Measurements from ENCODE around the gene VAMP1.
"Not testable (repeated sequence)": the region's sequence is repeated elsewhere in the genome, so short reads cannot be mapped to it uniquely, and the experiment has no call there.

VAMP1 gene

DNA sequence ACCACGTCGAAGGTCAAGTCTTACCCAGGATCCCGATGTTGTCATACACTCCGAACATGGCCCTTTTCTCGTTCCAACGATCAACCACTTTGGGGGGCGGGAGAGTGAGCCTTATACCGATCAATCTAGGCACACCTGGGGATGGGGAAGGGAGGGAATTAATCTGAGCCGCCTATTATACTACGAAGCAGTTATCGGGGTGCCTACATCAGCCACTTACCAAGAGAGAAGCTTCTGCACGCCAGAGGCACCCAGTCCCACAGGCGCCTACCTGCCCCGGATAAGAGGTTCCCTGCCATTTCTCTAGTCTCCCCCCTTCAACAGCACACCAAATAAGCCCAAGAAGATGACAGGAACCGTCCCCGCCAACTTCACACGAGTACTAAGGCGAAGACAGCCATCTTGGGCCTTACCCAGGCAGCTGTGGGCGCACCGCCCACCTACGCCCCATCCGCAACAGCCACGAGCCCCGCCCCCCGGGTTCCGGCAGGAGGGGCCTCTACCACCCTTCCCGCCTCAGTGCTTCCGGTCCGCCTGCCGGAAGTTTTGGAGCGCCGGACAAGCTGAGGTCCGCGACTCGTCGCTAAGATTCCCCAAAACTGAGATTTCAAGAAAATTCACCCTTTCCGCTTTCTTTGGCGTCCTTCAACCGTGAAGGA lies 22.5 kb upstream of the VAMP1 start, which contains the start of gene MRPL51:
Gene MRPL51, minus strand, starts transcription at position 425 of the 659 bp plus-strand sequence. Its CDS starts 126 bp downstream, at position 299.
- Histone ChIP-seq H3K27ac (ENCODE audit: low read length) (no peak within 1 kb of the TSS), H3K27me3 (ENCODE audit: control insufficient read depth, insufficient read depth, low read length) (no peaks in the 10 kb centered on the region), H3K4me1 (ENCODE audit: control insufficient read depth, insufficient read depth, low read length) (peaks cover 2% of the 10 kb centered on the region; the same call in 1 of the 2 replicates), H3K4me3 (ENCODE audit: low read length) (peak within 1 kb of the TSS; percentile 95; the same call in 1 of the 2 replicates), H3K9me3 (ENCODE audit: control insufficient read depth, insufficient read depth, low read length) (no peaks in the 10 kb centered on the region), H3K36me3 (ENCODE audit: control insufficient read depth, insufficient read depth, low read length) (peaks cover 3% of the 10 kb centered on the region; the same call in 1 of the 2 replicates)
- peak; percentile 79 for DNase-seq (ENCODE audit: low read depth, low spot score)
- no CpG with 5 or more reads among the region's 39 CpGs for WGBS (ENCODE audit: insufficient coverage, insufficient read length)

DNA sequence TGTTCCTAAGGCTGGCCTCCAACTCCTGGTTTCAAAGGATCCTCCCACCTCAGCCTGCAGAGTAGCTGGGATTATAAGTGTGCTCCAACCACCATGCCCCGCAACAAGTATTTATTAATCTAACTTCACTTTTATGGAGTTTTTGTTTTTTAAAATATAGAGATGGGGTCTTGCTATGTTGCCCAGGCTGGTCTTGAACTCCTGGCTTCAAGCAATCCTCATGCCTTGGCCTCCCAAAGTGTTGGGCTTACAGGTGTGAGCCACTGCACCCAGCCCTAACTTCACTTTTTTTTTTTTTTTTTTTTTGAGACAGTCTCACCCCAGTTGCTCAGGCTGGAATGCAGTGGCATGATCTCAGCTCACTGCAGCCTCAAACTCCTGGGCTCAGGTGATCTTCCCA lies 20.2 kb upstream of the VAMP1 start:
- WGBS (ENCODE audit: insufficient coverage, insufficient read length): no CpG with 5 or more reads among the region's 1 CpG

DNA sequence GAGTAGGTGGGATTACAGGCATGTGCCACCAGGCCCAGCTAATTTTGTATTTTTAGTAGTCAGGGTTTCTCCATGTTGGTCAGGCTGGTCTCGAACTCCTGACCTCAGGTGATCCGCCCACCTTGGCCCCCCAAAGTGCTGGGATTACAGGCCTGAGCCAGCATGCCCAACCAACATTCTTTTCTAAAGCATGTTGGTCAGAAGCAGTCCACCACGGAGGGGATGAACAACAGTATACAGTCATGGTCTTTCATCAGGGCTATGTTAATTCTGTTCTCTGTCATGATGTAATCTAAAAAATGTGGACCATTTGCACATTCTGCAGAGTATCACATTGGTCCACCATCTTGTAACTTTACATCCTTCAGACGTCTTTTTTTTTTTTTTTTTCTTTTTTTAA lies 19.0 kb upstream of the VAMP1 start:
- DNase-seq (ENCODE audit: low read depth, low spot score): no peak
- Histone ChIP-seq H3K27me3 (ENCODE audit: control insufficient read depth, insufficient read depth, low read length) (no peaks in the 10 kb centered on the region), H3K27ac (ENCODE audit: low read length) (no peak overlapping the region), H3K36me3 (ENCODE audit: control insufficient read depth, insufficient read depth, low read length) (no peaks in the 10 kb centered on the region), H3K4me3 (ENCODE audit: low read length) (no peak overlapping the region), H3K9me3 (ENCODE audit: control insufficient read depth, insufficient read depth, low read length) (no peaks in the 10 kb centered on the region), H3K4me1 (ENCODE audit: control insufficient read depth, insufficient read depth, low read length) (no peaks in the 10 kb centered on the region)
- WGBS (ENCODE audit: insufficient coverage, insufficient read length): no CpG with 5 or more reads among the region's 4 CpGs

More for the DNA sequence above, 20.2 kb upstream of the VAMP1 start:
- not testable (repeated sequence) for H3K9me3 ChIP-seq (ENCODE audit: control insufficient read depth, insufficient read depth, low read length); H3K27ac ChIP-seq (ENCODE audit: low read length); H3K27me3 ChIP-seq (ENCODE audit: control insufficient read depth, insufficient read depth, low read length); H3K4me1 ChIP-seq (ENCODE audit: control insufficient read depth, insufficient read depth, low read length); H3K36me3 ChIP-seq (ENCODE audit: control insufficient read depth, insufficient read depth, low read length); H3K4me3 ChIP-seq (ENCODE audit: low read length); DNase-seq (ENCODE audit: low read depth, low spot score)

DNA sequence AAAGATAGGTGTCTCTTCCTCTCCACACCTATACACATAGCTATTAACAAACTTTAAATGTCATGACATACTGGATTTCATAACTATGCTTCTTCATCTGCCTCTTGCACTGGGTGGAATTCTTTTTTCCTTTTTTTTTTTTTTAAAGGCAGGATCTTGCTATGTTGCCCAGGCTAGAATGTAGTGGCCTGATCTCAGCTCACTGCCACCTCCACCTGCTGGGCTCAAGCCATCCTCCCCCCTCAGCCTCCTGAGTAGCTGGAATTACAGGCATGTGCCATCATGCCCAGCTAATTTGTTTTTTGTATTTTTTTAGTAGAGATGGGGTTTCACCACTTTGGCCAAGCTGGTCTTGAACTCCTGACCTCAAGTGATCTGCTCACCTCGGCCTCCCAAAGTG lies 17.8 kb upstream of the VAMP1 start:
- Histone ChIP-seq H3K4me1 (ENCODE audit: control insufficient read depth, insufficient read depth, low read length) (no peaks in the 10 kb centered on the region), H3K9me3 (ENCODE audit: control insufficient read depth, insufficient read depth, low read length) (no peaks in the 10 kb centered on the region), H3K4me3 (ENCODE audit: low read length) (no peak overlapping the region), H3K36me3 (ENCODE audit: control insufficient read depth, insufficient read depth, low read length) (no peaks in the 10 kb centered on the region), H3K27ac (ENCODE audit: low read length) (no peak overlapping the region), H3K27me3 (ENCODE audit: control insufficient read depth, insufficient read depth, low read length) (no peaks in the 10 kb centered on the region)
- no peak for DNase-seq (ENCODE audit: low read depth, low spot score)
- WGBS (ENCODE audit: insufficient coverage, insufficient read length): no CpG with 5 or more reads among the region's 1 CpG

DNA sequence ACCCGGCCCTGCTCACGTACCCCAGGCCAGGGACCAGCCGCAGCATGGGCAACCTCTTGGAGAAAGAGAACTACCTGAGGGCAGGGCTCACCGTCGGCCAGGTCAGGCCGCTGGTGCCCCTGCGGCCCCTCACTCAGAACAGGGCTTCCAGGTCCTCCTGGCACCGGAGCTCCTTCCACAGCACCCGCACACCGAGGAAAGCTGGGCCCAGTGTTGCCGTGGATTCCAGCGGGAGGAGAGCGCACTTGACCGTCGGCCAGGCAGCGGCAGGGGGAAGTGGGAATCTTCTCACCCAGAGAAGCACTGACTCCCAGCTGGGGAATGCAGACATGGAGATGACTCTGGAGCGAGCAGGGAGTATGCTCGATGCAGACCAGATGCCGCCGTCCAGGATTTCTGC lies 7.9 kb upstream of the VAMP1 start:
- H3K9me3 ChIP-seq (ENCODE audit: control insufficient read depth, insufficient read depth, low read length): no peaks in the 10 kb centered on the region
- no peak overlapping the region for H3K4me3 ChIP-seq (ENCODE audit: low read length)
- no peaks in the 10 kb centered on the region for H3K27me3 ChIP-seq (ENCODE audit: control insufficient read depth, insufficient read depth, low read length)
- H3K4me1 ChIP-seq (ENCODE audit: control insufficient read depth, insufficient read depth, low read length): no peaks in the 10 kb centered on the region
- no peaks in the 10 kb centered on the region for H3K36me3 ChIP-seq (ENCODE audit: control insufficient read depth, insufficient read depth, low read length)
- no peak overlapping the region for H3K27ac ChIP-seq (ENCODE audit: low read length)
- no peak for DNase-seq (ENCODE audit: low read depth, low spot score)
- no CpG with 5 or more reads among the region's 20 CpGs for WGBS (ENCODE audit: insufficient coverage, insufficient read length)

DNA sequence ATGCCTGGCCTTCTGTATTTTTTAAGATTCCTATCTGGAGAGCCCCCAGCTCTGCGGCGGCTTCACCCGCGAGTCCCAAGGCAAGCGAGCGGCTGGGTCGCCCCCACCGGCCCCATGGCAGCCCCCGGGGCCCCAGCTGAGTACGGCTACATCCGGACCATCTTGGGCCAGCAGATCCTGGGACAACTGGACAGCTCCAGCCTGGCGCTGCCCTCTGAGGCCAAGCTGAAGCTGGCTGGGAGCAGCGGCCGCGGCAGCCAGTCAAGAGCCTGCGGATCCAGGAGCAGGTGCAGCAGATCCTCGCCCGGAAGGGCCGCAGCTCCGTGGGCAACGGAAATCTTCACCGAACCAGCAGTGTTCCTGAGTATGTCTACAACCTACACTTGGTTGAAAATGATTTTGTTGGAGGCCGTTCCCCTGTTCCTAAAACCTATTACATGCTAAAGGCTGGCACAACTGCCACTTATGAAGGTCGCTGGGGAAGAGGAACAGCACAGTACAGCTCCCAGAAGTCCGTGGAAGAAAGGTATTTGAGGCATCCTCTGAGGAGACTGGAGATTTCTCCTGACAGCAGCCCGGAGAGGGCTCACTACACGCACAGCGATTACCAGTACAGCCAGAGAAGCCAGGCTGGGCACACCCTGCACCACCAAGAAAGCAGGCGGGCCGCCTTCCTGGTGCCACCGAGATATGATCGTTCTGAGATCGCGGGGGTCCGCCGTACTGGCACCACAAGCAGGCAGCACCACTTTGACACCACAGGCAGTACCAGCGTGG lies 7.3 kb upstream of the VAMP1 start:
- not testable (repeated sequence) for H3K27me3 ChIP-seq (ENCODE audit: control insufficient read depth, insufficient read depth, low read length); H3K4me1 ChIP-seq (ENCODE audit: control insufficient read depth, insufficient read depth, low read length); H3K27ac ChIP-seq (ENCODE audit: low read length); H3K36me3 ChIP-seq (ENCODE audit: control insufficient read depth, insufficient read depth, low read length); H3K9me3 ChIP-seq (ENCODE audit: control insufficient read depth, insufficient read depth, low read length); DNase-seq (ENCODE audit: low read depth, low spot score); H3K4me3 ChIP-seq (ENCODE audit: low read length)
- WGBS (ENCODE audit: insufficient coverage, insufficient read length): no CpG with 5 or more reads among the region's 37 CpGs

DNA sequence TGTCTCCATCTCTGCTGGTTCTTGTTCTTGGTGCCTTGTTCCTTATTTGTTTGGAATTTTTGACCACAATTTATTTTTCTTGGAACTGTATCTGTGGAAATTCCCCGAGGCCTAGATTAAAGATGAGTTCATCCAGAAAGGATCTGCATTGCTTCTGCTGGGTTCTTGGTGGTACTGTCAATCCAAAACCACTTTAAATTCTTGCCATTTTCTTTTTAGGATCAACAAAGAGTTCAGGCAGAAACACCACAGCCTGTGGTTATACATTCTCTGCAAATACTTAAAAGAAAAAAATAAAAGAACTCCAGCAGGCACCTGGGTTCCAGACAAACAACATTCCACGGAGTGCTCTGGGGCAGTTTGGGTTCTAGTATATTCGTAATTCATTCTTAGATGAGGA lies 6.0 kb upstream of the VAMP1 start:
- H3K36me3 ChIP-seq (ENCODE audit: control insufficient read depth, insufficient read depth, low read length): no peaks in the 10 kb centered on the region
- no peak overlapping the region for H3K4me3 ChIP-seq (ENCODE audit: low read length)
- no peaks in the 10 kb centered on the region for H3K27me3 ChIP-seq (ENCODE audit: control insufficient read depth, insufficient read depth, low read length)
- H3K4me1 ChIP-seq (ENCODE audit: control insufficient read depth, insufficient read depth, low read length): no peaks in the 10 kb centered on the region
- no peak for DNase-seq (ENCODE audit: low read depth, low spot score)
- WGBS (ENCODE audit: insufficient coverage, insufficient read length): no CpG with 5 or more reads among the region's 3 CpGs
- H3K9me3 ChIP-seq (ENCODE audit: control insufficient read depth, insufficient read depth, low read length): no peaks in the 10 kb centered on the region
- H3K27ac ChIP-seq (ENCODE audit: low read length): no peak overlapping the region

DNA sequence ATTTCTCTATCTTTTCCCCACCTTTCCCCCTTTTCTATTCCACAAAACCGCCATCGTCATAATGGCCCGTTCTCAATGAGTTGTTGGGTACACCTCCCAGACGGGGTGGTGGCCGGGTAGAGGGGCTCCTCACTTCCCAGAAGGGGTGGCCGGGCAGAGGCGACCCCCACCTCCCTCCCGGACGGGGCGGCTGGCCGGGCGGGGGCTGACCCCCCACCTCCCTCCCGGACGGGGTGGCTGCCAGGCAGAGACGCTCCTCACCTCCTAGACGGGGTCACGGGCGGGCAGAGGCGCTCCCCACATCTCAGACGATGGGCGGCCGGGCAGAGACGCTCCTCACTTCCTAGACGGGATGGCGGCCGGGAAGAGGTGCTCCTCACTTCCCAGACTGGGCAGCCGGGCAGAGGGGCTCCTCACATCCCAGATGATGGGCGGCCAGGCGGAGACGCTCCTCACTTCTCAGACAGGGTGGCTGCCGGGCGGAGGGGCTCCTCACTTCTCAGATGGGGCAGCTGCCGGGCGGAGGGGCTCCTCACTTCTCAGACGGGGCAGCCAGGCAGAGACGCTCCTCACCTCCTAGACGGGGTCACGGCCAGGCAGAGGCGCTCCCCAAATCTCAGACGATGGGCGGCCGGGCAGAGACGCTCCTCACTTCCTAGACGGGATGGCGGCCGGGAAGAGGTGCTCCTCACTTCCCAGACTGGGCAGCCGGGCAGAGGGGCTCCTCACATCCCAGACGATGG lies 4.9 kb upstream of the VAMP1 start:
- not testable (repeated sequence) for H3K27me3 ChIP-seq (ENCODE audit: control insufficient read depth, insufficient read depth, low read length); H3K27ac ChIP-seq (ENCODE audit: low read length); H3K4me3 ChIP-seq (ENCODE audit: low read length); H3K4me1 ChIP-seq (ENCODE audit: control insufficient read depth, insufficient read depth, low read length); H3K36me3 ChIP-seq (ENCODE audit: control insufficient read depth, insufficient read depth, low read length); DNase-seq (ENCODE audit: low read depth, low spot score); H3K9me3 ChIP-seq (ENCODE audit: control insufficient read depth, insufficient read depth, low read length)
- no CpG with 5 or more reads among the region's 48 CpGs for WGBS (ENCODE audit: insufficient coverage, insufficient read length)

DNA sequence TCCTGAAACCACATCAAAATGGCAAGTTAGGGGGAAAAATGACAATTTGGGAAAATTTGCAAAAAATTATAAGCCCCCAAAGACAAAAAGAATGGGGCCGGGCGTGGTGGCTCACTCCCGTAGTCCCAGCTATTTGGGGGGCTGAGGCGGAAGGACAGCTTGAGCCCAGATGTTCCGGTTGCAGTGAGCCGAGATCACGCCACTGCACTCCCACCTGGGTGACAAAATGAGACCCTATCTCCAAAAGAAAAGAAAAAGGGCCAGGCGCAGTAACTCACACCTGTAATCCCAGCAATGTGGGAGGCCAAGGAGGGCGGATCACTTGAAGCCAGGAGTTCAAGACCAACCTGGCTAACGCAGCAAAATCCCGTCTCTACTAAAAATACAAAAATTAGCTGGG lies 2.0 kb upstream of the VAMP1 start:
- Histone ChIP-seq H3K27ac (ENCODE audit: low read length) (no peak overlapping the region), H3K4me3 (ENCODE audit: low read length) (no peak overlapping the region), H3K27me3 (ENCODE audit: control insufficient read depth, insufficient read depth, low read length) (no peaks in the 10 kb centered on the region), H3K36me3 (ENCODE audit: control insufficient read depth, insufficient read depth, low read length) (no peaks in the 10 kb centered on the region), H3K9me3 (ENCODE audit: control insufficient read depth, insufficient read depth, low read length) (no peaks in the 10 kb centered on the region), H3K4me1 (ENCODE audit: control insufficient read depth, insufficient read depth, low read length) (no peaks in the 10 kb centered on the region)
- no CpG with 5 or more reads among the region's 11 CpGs for WGBS (ENCODE audit: insufficient coverage, insufficient read length)
- no peak for DNase-seq (ENCODE audit: low read depth, low spot score)

DNA sequence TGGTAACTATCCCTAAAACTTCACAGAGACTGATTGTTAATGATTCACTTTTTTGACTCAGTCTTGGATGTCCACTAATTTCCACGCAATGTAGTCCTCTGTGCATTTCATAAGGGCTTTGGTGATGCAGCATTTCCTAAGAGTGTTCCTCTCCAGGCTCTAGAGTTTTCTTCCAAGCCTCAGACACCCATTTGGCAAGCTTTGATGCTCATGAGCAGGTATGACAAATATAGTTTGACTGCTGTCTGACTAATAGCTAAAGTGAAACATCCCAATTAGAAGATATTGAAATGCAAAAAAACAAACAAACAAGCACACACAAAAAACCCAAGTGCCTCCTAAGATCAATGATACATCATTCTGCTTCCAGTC lies 1.5 kb upstream of the VAMP1 start:
- DNase-seq (ENCODE audit: low read depth, low spot score): no peak
- Histone ChIP-seq H3K27ac (ENCODE audit: low read length) (no peak overlapping the region), H3K4me3 (ENCODE audit: low read length) (no peak overlapping the region), H3K27me3 (ENCODE audit: control insufficient read depth, insufficient read depth, low read length) (no peaks in the 10 kb centered on the region), H3K9me3 (ENCODE audit: control insufficient read depth, insufficient read depth, low read length) (no peaks in the 10 kb centered on the region), H3K36me3 (ENCODE audit: control insufficient read depth, insufficient read depth, low read length) (no peaks in the 10 kb centered on the region), H3K4me1 (ENCODE audit: control insufficient read depth, insufficient read depth, low read length) (no peaks in the 10 kb centered on the region)
- no CpG with 5 or more reads among the region's 1 CpG for WGBS (ENCODE audit: insufficient coverage, insufficient read length)

All from iPS DF 6.9 (cell line).